Peyer's patch (tissue), 4 donors: ENCODE results near the gene PLA2G6. TPM values are rescaled to one million over a fixed set of nuclear protein-coding genes. Genes with fewer than 3 reads are reported as not detected.

Source experiments
- DNase-seq, 3 donors: peaks; one replicate each; pipeline ENCODE4 v3.0.0-alpha.2; 2017 to 2019
- H3K27ac ChIP-seq, 4 donors: fragments of 200-600 bp; sonication (generic); one replicate each; pipeline ENCODE4 v1.5.1; 2016 to 2019
- H3K27me3 ChIP-seq, 2 donors: fragments of 200-600 bp; sonication (generic); one replicate each; pipeline ENCODE4 v1.5.1; 2019
- H3K36me3 ChIP-seq, 3 donors: fragments of 200-600 bp; sonication (generic); one replicate each; pipeline ENCODE4 v1.5.1; 2016 to 2019
- H3K4me1 ChIP-seq, 4 donors: fragments of 200-600 bp; sonication (generic); one replicate each; pipeline ENCODE4 v1.5.1; 2016 to 2019
- H3K4me3 ChIP-seq, 4 donors: fragments of 200-600 bp; sonication (generic); 1 replicate in 3 of 4; 2 replicates in 1 of 4; pipeline ENCODE4 v1.5.1; 2016 to 2019; ENCODE audit warnings: mild to moderate bottlenecking in 1 of 4
- H3K9me3 ChIP-seq, 4 donors: fragments of 200-600 bp; sonication (generic); one replicate each; pipeline ENCODE4 v1.5.1; 2016 to 2019; ENCODE audit warnings: mild to moderate bottlenecking in 1 of 4
- CTCF ChIP-seq, 6 experiments: fragments of 450-650 bp in 4 of 6; fragments of 200-600 bp in 2 of 6; sonication (generic) in 1 of 6; IDR thresholded peaks; one replicate each; pipeline ENCODE4 v1.5.1; 2017 to 2019; ENCODE audit warnings: antibody characterized with exemption in 6 of 6, mild to moderate bottlenecking in 3 of 6, moderate library complexity in 1 of 6
- POLR2A ChIP-seq, 2 donors: fragments of 450-650 bp; IDR thresholded peaks; one replicate each; pipeline ENCODE4 v1.5.1; 2017; ENCODE audit warnings: antibody characterized with exemption in 2 of 2, mild to moderate bottlenecking in 2 of 2, moderate library complexity in 2 of 2
- total RNA-seq, 4 donors: library from RNA; depleted of rRNA; stranded (reverse); fragments of >200 nt; gene quantifications; one replicate each; pipeline ENCODE4 v1.1.0, GENCODE V29; 2016

Gene PLA2G6
- total RNA-seq, result 100 to 1,000 TPM in 1 of 4 donors, 10 to 100 TPM in 3; 19.3 to 102 (median 60.6) TPM

- peak within 1 kb of the TSS; percentile 82 to 88 (median 84) for H3K27ac ChIP-seq
- H3K4me3 ChIP-seq, result peak within 1 kb of the TSS; percentile 61 to 68 (median 64)
- no peaks in the 10 kb centered on the region for H3K27me3 ChIP-seq
- no peaks in the 10 kb centered on the region for H3K36me3 ChIP-seq
- peaks cover 0 to 28% (median 2%) of the 10 kb centered on the region in 4 donors for H3K4me1 ChIP-seq
- peak; percentile 98 to 100 (median 99) for DNase-seq
- H3K9me3 ChIP-seq, result no peaks in the 10 kb centered on the region
- TF ChIP-seq CTCF (IDR thresholded peaks at IDR 0.05), result peak in 1 of 6 experiments; percentile 3
- TF ChIP-seq POLR2A (IDR thresholded peaks at IDR 0.05), result peak; percentile 19 to 52
These were observed at the start of gene PLA2G6 for GRCh38 chr22:38181453-38182200. TSS of gene PLA2G6 (minus strand) at chr22:38181830. CDS start at chr22:38169426, 12,404 bp downstream.

- Histone ChIP-seq H3K27ac (peak overlapping the region in 2 of 4 donors; percentile 15 to 57), H3K4me1 (peaks cover 0 to 22% (median 0%) of the 10 kb centered on the region in 4 donors), H3K27me3 (no peaks in the 10 kb centered on the region), H3K9me3 (no peaks in the 10 kb centered on the region), H3K4me3 (no peak overlapping the region), H3K36me3 (peaks cover 0 to 60% (median 0%) of the 10 kb centered on the region in 3 donors)
- peak in 1 of 3 donors; percentile 29 for DNase-seq
- no peak for TF ChIP-seq CTCF (IDR thresholded peaks at IDR 0.05)
- no peak for TF ChIP-seq POLR2A (IDR thresholded peaks at IDR 0.05)
These were observed 49.3 kb upstream of the PLA2G6 start for GRCh38 chr22:38230916-38231315.

GRCh38 chr22:38230108-38230825 lies 48.6 kb upstream of the PLA2G6 start:
- peak in 2 of 3 donors; percentile 68 to 78 for DNase-seq
- H3K4me1 ChIP-seq, result peaks cover 0 to 22% (median 0%) of the 10 kb centered on the region in 4 donors
- H3K27ac ChIP-seq, result peak overlapping the region in 2 of 4 donors; percentile 15 to 57
- no peaks in the 10 kb centered on the region for H3K9me3 ChIP-seq
- H3K27me3 ChIP-seq, result no peaks in the 10 kb centered on the region
- no peak overlapping the region for H3K4me3 ChIP-seq
- TF ChIP-seq CTCF (IDR thresholded peaks at IDR 0.05), result peak in 4 of 6 experiments; percentile 31 to 76 (median 73)
- no peak for TF ChIP-seq POLR2A (IDR thresholded peaks at IDR 0.05)
- H3K36me3 ChIP-seq, result peaks cover 0 to 66% (median 0%) of the 10 kb centered on the region in 3 donors

GRCh38 chr22:38228873-38229740 lies 47.5 kb upstream of the PLA2G6 start:
- Histone ChIP-seq H3K4me3 (no peak overlapping the region), H3K27ac (peak overlapping the region in 3 of 4 donors; percentile 21 to 75 (median 70)), H3K36me3 (peaks cover 0 to 67% (median 0%) of the 10 kb centered on the region in 3 donors), H3K4me1 (peaks cover 0 to 22% (median 0%) of the 10 kb centered on the region in 4 donors), H3K27me3 (no peaks in the 10 kb centered on the region), H3K9me3 (no peaks in the 10 kb centered on the region)
- TF ChIP-seq POLR2A (IDR thresholded peaks at IDR 0.05), result no peak
- no peak for TF ChIP-seq CTCF (IDR thresholded peaks at IDR 0.05)
- DNase-seq, result peak in 2 of 3 donors; percentile 68 to 70
